Heart left ventricle (tissue), 13 donors: ENCODE results near the gene SRPX2.
"Not testable (repeated sequence)": the region's sequence is repeated elsewhere in the genome, so short reads cannot be mapped to it uniquely, and the experiment has no call there.

Source experiments
- POLR2A ChIP-seq, 2 donors: fragments of 450-650 bp; IDR thresholded peaks; one replicate each; pipeline ENCODE4 v1.6.1; 2017; ENCODE audit warnings: antibody characterized with exemption in 2 of 2, mild to moderate bottlenecking in 2 of 2, moderate library complexity in 2 of 2
- TF ChIP-seq, protein P1 (sequence below), 12 donors: fragments of 200-600 bp; sonication (generic) in 4 of 12; IDR thresholded peaks; one replicate each; pipeline versions ENCODE4 v1.5.0 to v1.8.0; 2018 to 2022; ENCODE audit warnings: antibody characterized with exemption in 12 of 12, mild to moderate bottlenecking in 5 of 12
- donor health status: ischemic (EF 13 %, LVEDD 7.1; RV severe dilation, severe dysfunction).
- donor health status: DM: no; HTN: yes; CAD: no.
- donor health status: DM: no; HTN: no; CAD: no.
- donor health status: ischemic (EF 25% LVEDD 6.9; RV normal size, moderate dysfunction).
- donor health status: ischemic (EF 25% LVEDD 5.7; RV mildly dilated, moderate dysfunction).
- donor health status: ischemic (EF 35%, LVEDD 5.7; RV mildly dilated, moderate dysfunction).
- donor health status: nonischemic (EF 11% LVEDD 7.7; RV severe dilation, severe dysfunction).
- donor health status: DM: yes; HTN: yes; CAD: no.
- donor health status: PGD.
- donor health status: ischemic (EF 29% LVEDD 5.4; RV normal size, mild dysfunction).
- donor health status: nonischemic (EF 23%, LVEDD 6.1; RV moderate dilation, normal function).

DNA sequence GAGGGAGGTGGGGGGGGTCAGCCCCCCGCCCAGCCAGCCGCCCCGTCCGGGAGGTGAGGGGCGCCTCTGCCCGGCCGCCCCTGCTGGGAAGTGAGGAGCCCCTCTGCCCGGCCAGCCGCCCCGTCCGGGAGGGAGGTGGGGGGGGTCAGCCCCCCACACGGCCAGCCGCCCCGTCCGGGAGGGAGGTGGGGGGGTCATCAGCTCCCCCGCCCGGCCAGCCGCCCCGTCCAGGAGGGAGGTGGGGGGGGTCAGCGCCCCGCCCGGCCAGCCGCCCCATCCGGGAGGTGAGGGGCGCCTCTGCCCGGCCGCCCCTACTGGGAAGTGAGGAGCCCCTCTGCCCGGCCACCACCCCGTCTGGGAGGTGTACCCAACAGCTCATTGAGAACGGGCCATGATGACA is 80.0 kb downstream of the SRPX2 start:
- TF ChIP-seq, protein P1, sequence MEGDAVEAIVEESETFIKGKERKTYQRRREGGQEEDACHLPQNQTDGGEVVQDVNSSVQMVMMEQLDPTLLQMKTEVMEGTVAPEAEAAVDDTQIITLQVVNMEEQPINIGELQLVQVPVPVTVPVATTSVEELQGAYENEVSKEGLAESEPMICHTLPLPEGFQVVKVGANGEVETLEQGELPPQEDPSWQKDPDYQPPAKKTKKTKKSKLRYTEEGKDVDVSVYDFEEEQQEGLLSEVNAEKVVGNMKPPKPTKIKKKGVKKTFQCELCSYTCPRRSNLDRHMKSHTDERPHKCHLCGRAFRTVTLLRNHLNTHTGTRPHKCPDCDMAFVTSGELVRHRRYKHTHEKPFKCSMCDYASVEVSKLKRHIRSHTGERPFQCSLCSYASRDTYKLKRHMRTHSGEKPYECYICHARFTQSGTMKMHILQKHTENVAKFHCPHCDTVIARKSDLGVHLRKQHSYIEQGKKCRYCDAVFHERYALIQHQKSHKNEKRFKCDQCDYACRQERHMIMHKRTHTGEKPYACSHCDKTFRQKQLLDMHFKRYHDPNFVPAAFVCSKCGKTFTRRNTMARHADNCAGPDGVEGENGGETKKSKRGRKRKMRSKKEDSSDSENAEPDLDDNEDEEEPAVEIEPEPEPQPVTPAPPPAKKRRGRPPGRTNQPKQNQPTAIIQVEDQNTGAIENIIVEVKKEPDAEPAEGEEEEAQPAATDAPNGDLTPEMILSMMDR (IDR thresholded peaks at IDR 0.05) = not testable (repeated sequence)
- not testable (repeated sequence) for TF ChIP-seq POLR2A (IDR thresholded peaks at IDR 0.05)
